ENCODE data around the gene PRR33. TPM values are rescaled to one million over a fixed set of nuclear protein-coding genes. Genes with fewer than 3 reads are reported as not detected.

Gene PRR33
- total RNA-seq, 2 donors from 2014 or later: not detected

DNA sequence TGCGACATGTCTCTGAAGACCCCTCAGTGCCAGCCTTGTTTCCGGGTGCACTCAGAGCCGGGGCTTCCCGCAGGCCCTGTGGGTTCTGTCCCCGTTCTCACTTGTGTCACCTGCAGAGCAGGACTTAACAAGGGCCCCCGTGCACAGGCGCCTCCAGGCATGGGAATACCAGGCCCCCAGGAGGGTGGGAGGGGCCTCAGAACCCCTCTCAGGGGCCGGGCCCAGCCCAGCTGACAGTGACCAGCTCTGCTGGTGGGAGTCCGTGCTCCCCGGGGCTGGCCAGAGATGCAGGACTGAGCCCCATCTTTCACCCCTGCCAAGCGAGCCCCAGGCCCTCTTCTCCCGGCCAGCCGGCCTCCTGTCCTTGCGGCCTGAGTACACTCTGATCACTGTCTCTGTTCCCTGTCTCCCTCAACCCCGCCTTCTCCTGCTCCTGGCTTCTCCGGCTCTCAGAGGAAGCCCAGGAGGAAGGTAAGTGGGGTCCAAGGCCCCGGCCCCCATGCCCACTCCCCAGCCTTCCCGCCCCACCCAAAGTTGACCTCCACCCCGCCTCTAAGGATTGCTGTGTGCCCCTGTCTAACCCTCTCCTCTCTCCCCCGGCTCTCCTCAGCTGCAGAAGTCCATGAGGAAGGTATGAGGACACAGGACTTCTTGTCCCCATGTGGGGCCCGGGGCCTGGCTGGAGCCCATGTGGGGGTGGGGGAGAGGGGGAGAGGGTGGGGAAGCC, 33.1 kb upstream of the PRR33 start:
- H3K27me3 Mint-ChIP-seq (ENCODE audit: low read depth): no peaks in the 10 kb centered on the region
- H3K9me3 Mint-ChIP-seq: no peaks in the 10 kb centered on the region
- no peaks in the 10 kb centered on the region for H3K36me3 Mint-ChIP-seq (ENCODE audit: insufficient read depth in 2 of 2)
- DNase-seq (no peak), ATAC-seq (replicated peaks in 1 of 2) (no peak)
- no peaks in the 10 kb centered on the region for H3K4me1 Mint-ChIP-seq (ENCODE audit: low read depth)
- no peak overlapping the region for H3K4me3 Mint-ChIP-seq
- H3K27ac Mint-ChIP-seq: no peak overlapping the region

DNA sequence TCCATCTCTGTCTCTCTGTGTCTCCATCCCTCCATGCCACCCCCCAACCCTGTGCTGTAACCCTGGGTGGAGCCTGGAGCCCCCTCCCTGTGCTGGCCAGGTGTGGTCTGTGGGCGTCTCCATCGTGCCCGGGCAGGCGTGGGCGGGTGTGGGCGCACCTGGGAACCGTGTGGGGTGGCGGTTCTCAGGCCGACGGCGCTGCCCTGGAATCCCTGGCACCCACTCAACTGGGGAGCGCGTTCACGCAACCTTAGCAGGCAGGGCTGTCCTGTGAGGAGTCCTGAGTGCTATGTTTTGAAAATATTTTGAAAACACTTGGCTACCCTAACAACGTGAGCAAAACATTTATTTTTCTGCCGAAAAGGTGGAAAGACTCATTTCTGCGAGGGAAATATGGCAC, 32.5 kb upstream of the PRR33 start:
- H3K27me3 Mint-ChIP-seq (ENCODE audit: low read depth): no peaks in the 10 kb centered on the region

DNA sequence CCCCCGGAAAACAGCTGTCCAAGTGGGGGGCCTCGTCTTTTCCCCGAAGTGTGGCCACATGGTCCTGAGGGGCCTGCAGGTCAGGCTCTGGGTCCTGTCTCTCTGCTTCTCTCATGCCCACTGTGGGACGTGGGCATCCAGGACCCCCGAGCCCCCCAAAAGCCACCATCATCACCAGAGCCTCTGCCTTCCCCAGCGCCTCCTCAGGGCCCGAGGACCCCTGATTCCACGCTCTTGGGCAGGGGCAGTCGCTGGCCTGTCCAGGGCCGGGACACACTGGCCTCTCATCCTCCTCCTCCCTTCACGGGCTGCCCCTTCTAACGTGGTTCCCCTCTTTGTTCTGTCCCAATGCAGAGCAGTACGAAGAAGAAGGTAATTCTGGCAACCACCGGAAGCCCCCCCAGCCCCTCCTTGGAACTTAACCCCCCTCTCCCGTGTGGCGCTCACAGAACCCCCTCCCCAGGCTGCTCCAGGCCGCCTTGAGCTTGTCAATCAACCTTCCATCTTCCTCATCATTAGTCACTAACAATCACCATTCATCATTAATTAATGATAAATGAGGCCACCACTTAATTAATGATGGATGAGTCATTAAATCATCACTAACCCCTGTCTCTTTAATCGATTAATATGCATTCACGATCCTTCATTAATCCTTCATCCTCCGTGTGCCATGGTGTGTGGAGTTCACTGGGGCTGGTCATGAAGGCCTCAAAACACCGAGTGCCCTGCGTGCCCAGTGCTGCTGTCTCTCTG, 31.7 kb upstream of the PRR33 start:
- ATAC-seq (replicated peaks in 1 of 2) (no peak), DNase-seq (no peak)
- Mint-ChIP-seq H3K9me3 (no peaks in the 10 kb centered on the region), H3K36me3 (ENCODE audit: insufficient read depth in 2 of 2) (no peaks in the 10 kb centered on the region), H3K27ac (no peak overlapping the region), H3K4me1 (ENCODE audit: low read depth) (no peaks in the 10 kb centered on the region), H3K4me3 (no peak overlapping the region), H3K27me3 (ENCODE audit: low read depth) (no peaks in the 10 kb centered on the region)

More for the DNA sequence above, 32.5 kb upstream of the PRR33 start:
- Mint-ChIP-seq H3K36me3 (ENCODE audit: insufficient read depth in 2 of 2) (no peaks in the 10 kb centered on the region), H3K4me3 (no peak overlapping the region), H3K27ac (no peak overlapping the region), H3K9me3 (no peaks in the 10 kb centered on the region), H3K4me1 (ENCODE audit: low read depth) (no peaks in the 10 kb centered on the region)
- no peak for ATAC-seq (replicated peaks in 1 of 2)
- no peak for DNase-seq

DNA sequence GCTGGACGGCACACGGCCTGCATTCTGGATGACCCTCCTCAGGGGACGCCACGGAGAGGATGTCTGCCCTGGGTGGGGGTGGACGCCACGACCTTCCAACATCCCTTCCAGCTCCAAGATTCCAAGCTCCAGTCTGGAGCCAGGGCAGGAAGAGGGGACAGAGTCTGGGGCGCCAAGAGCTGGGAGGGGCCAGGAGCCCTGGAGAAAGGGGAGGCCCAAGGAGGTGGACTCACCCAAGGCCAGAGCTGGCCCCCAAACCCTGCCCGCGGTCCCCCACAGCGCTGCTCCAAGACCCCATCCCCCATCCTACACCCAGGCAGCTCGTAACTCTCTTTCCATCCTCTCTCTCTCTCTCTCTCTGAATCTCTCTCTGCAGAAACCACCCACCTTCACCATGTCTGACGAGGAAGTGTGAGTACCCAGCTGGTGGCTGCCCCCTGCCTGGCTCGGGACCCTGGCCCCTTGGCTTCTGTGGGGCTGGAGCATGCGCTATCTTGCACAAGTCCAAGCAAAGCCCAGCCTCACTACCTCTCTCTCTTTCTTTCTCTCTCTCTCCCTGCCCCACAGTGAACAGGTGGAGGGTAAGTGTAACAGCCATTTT, 30.9 kb upstream of the PRR33 start:
- no peak overlapping the region for H3K4me3 Mint-ChIP-seq
- no peak overlapping the region for H3K27ac Mint-ChIP-seq
- no peaks in the 10 kb centered on the region for H3K36me3 Mint-ChIP-seq (ENCODE audit: insufficient read depth in 2 of 2)
- no peaks in the 10 kb centered on the region for H3K27me3 Mint-ChIP-seq (ENCODE audit: low read depth)
- no peaks in the 10 kb centered on the region for H3K4me1 Mint-ChIP-seq (ENCODE audit: low read depth)
- DNase-seq (no peak), ATAC-seq (replicated peaks in 1 of 2) (no peak)
- no peaks in the 10 kb centered on the region for H3K9me3 Mint-ChIP-seq

DNA sequence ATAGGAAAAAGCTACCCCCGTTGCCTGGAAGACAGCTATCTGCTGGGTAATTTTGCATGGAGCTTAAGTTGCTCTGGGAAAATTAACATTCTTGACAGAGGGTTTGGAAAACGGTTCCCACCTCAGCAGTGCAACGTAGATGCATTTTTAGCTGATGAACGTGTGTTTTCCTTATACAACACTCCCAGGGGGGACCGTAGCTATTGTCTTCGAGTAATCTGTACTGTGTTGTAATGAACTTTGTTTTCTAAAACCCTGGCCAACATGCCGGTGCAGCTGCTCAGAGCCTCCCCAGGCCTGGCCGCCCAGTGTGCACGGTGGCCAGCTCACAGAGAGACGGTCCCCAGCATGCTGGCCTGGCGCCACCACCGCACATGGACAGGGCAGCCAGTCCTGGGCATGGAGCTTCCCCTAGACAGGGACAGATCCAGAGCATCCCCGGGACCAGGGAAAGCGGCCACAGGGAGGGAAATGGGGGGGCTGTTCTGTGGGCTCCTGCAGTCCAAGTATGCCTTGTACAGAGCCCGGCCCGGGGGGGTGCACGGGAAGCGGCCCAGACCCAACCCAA, 30.0 kb upstream of the PRR33 start:
- Mint-ChIP-seq H3K36me3 (ENCODE audit: insufficient read depth in 2 of 2) (no peaks in the 10 kb centered on the region), H3K27me3 (ENCODE audit: low read depth) (no peaks in the 10 kb centered on the region), H3K4me1 (ENCODE audit: low read depth) (no peaks in the 10 kb centered on the region), H3K9me3 (no peaks in the 10 kb centered on the region), H3K27ac (no peak overlapping the region), H3K4me3 (no peak overlapping the region)
- DNase-seq (no peak), ATAC-seq (replicated peaks in 1 of 2) (no peak)

DNA sequence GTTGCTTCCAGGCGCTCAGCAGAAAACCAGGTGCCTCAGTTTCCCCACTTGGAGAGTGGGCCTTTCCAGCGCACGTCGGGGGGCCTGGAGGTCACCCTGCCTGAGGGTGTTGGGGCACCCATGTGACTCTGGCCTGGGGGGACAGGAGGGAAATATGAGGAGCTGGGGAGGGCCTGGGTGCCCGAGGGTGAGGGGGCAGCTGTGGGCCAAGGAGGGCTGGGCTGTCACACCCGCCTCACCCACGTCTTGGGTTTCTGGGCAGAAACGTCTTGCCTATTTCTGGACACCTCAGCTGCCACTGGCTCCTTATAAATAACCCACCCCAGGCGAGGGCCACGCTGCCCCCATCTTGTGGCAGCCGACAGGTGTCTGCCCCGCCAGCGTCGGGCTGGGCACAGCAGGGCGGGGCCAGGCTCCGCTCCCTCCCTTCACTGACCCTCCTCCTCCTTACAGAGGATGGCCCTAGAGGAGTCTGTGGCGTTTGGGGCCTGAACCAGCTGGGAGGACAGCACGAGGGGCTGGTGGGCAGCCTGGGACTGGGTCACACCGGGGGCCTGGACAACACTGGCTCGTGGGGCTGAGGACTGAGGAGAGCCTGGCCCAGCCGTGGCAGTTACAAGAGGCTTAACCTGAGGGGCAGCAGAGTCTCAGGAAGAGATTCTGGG, 29.3 kb upstream of the PRR33 start:
- ATAC-seq (replicated peaks in 1 of 2) (peak in 1 of 2 donors; percentile 26), DNase-seq (no peak)
- Mint-ChIP-seq H3K4me3 (no peak overlapping the region), H3K9me3 (no peaks in the 10 kb centered on the region), H3K27me3 (ENCODE audit: low read depth) (no peaks in the 10 kb centered on the region), H3K36me3 (ENCODE audit: insufficient read depth in 2 of 2) (no peaks in the 10 kb centered on the region), H3K27ac (no peak overlapping the region), H3K4me1 (ENCODE audit: low read depth) (peaks cover 3% of the 10 kb centered on the region)

DNA sequence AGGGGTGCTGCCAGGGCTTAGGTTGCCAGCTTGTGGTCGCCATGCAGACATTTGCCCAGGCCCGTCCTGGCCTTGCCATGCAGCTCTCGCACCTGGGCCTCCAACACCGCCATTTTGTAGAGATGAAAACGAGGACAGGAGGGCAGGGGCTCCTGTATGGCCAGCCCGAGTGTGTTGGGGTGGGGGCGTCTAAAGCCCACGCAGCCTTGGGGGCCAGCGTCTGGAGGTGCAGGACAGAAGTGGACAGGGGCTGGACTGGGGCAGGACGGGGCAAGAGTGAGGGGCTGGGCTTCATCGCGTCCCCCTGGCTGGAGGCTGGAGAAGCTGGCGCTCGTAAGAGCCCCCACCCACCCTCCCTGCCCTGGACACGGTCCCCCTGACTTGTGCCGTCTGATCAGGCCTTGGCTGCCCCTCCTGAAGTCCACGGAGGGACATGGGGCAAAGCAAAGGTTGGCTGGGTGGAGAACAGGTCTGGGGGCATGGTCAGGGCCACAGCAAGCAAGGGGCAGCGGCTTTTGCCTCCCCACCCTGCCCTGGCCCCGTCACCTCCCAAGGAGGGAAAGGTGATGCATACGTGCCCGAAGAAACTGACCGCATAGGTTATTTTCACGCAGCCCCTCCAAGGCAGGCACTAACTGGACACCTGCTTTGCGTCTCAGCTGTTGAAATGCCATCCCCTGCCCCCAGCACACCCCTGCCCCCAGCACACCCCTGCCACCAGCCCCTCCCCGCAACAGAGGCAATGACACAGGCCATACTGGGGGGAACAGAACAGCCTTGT, 28.6 kb upstream of the PRR33 start:
- Mint-ChIP-seq H3K27ac (no peak overlapping the region), H3K9me3 (no peaks in the 10 kb centered on the region), H3K4me3 (no peak overlapping the region), H3K36me3 (ENCODE audit: insufficient read depth in 2 of 2) (no peaks in the 10 kb centered on the region), H3K27me3 (ENCODE audit: low read depth) (no peaks in the 10 kb centered on the region), H3K4me1 (ENCODE audit: low read depth) (peaks cover 11% of the 10 kb centered on the region)
- ATAC-seq (replicated peaks in 1 of 2) (no peak), DNase-seq (no peak)

DNA sequence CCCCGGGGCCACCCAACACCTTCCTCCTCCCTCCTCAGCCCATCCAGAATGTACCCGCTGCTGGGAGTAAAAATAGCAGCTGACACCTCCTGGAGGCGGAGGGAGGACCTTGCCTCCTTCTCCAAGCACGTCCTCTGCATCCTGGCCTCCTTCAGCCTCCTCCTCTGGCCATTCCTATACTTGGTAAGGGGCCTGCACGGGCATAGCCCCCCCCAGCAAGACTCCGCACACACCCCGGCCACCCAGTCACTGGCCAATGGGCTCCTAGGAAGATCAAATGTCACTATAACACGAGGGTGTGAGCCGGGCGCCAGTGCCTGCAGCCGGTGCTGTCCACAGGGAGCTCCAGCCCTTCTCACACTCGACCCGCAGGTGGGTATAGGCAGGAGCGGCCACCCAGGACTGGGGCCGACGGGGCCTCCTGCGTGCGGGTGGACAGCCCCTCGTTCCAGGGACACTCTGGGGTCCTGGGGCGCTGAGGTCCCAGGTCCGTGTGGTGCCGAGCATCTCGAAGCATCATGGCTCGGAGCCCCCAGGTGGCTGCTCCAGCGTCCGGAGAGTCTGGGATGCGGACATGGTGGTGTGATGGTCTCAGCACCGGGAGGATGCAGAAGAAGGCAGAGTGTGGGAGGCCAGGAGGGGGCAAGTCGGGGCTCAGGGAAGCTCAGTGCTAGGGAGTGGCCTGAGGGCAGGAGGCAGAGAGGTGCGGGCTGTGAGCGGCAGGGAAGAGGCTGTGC, 27.9 kb upstream of the PRR33 start, which contains the start of gene TNNT3:
TNNT3 (plus strand) TSS at position 313 of the 737 bp plus-strand sequence. CDS start 3,172 bp downstream, outside the sequence.
- DNase-seq: no peak
- H3K27ac Mint-ChIP-seq: no peak within 1 kb of the TSS
- H3K27me3 Mint-ChIP-seq (ENCODE audit: low read depth): peaks cover 2% of the 10 kb centered on the region
- peaks cover 3 to 7% of the 10 kb centered on the region in 2 donors for H3K36me3 Mint-ChIP-seq (ENCODE audit: insufficient read depth in 2 of 2)
- no peak within 1 kb of the TSS for H3K4me3 Mint-ChIP-seq
- peaks cover 18% of the 10 kb centered on the region for H3K4me1 Mint-ChIP-seq (ENCODE audit: low read depth)
- no peak for ATAC-seq (replicated peaks in 1 of 2)
- peaks cover 7% of the 10 kb centered on the region in 2 donors for H3K9me3 Mint-ChIP-seq

DNA sequence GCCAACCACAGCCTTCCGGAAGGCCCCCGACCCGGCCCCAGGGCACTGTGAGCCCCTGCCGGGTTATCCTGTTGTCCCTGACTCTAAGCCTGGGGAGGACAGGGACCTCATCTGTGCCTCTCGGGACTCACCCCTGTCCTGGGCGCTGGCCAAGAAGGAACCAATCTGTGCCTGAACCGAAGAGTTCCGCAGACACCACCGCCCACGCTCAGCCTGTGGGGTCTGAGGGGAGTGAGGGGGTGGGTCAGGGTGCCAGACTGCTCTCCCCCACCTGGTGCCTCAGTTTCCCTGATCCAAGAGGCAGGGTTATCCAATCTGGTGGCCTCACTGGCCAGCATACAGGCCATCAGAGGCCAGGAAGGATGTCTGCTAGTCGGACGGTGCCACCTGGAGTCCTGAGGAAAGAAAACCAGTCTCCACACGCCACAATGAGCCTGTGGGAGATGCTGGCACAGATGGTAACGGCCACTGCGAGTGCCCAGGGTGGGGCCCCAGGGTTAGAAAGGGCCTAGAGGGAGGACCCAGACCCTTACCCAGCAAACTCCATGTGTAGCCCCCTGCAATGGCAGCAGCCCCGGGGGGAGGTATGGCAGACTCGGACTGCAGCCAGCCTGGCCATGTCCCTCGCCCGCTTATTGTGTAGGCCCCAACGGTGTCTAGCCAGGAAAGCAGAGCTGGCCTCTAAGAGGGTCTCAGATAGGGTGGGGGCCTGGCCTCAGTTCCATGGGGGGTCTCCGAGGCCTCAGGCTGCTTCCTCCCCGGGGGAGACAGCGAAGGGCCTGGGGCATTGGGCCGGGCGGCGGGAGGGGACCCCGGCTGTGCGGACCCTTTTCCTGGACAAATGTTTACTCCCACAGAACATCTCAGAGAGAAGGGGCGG, 27.0 kb upstream of the PRR33 start:
- H3K27me3 Mint-ChIP-seq (ENCODE audit: low read depth): peaks cover 7% of the 10 kb centered on the region
- DNase-seq (no peak), ATAC-seq (replicated peaks in 1 of 2) (peak; percentile 8 to 10)
- H3K4me1 Mint-ChIP-seq (ENCODE audit: low read depth): peaks cover 18% of the 10 kb centered on the region
- no peak overlapping the region for H3K27ac Mint-ChIP-seq
- H3K4me3 Mint-ChIP-seq: no peak overlapping the region
- H3K36me3 Mint-ChIP-seq (ENCODE audit: insufficient read depth in 2 of 2): peaks cover 3 to 8% of the 10 kb centered on the region in 2 donors
- peaks cover 7 to 11% of the 10 kb centered on the region in 2 donors for H3K9me3 Mint-ChIP-seq

DNA sequence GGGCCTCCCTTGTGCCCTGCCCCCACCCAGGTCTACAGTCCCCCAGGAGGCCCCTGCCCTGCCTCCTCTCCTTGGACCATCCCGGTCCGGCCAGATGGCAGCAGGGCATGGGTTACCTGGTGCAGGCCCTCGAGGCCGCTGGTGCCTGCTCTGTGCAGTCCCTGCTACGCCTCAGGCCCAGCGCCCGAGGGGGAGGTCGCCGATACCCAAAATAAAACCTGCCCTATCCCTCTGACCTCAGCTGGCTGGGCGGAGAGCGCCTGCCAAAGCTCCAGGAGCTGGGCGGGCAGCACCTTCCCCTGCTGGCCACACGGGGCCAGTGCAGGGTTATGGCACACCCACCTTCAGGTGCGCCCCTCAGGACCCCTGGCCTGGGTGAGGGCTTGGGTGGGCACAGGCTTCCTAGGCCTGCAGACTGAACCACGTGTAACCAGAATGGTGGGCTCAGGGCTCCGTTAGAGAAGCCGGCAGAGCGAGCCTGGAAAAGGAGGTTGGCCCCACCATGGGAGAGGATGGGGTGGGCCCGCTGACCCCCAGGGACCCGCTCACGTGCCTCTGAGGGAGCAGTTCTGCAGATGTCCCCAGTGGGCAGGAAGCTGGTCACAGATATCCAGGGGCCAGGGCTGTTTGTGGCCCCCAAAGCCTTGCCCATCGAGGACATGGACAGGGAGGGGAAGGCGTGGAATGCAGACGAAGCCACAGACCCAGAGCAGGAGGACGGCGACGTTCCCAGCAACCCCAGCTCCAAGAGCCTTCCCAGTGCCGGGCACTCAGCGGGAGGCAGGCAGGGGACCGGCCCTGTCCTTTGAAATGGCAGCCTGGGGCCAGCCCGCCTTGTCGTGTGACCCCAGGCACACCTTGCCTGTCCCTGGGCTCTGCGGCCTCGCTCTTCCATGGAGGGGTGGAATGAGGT, 26.1 kb upstream of the PRR33 start:
- no peak for DNase-seq

More for the DNA sequence above, 26.1 kb upstream of the PRR33 start:
- H3K27me3 Mint-ChIP-seq (ENCODE audit: low read depth): peaks cover 10% of the 10 kb centered on the region
- no peak overlapping the region for H3K4me3 Mint-ChIP-seq
- H3K9me3 Mint-ChIP-seq: peaks cover 7 to 11% of the 10 kb centered on the region in 2 donors
- peak; percentile 27 to 28 for ATAC-seq (replicated peaks in 1 of 2)
- H3K36me3 Mint-ChIP-seq (ENCODE audit: insufficient read depth in 2 of 2): peaks cover 3 to 8% of the 10 kb centered on the region in 2 donors
- H3K4me1 Mint-ChIP-seq (ENCODE audit: low read depth): peaks cover 18% of the 10 kb centered on the region
- H3K27ac Mint-ChIP-seq: no peak overlapping the region
